HG03139 (cell line): Measurements from ENCODE around the gene SMARCD1.
"Not testable (repeated sequence)": the region's sequence is repeated elsewhere in the genome, so short reads cannot be mapped to it uniquely, and the experiment has no call there.

ENCODE experiments used
- ATAC-seq: cut with Tn5 transposase; IDR thresholded peaks from one replicate; pipeline ENCODE4 v1.9.1; 2021; ENCODE audit not compliant: unreplicated experiment

Gene SMARCD1

GRCh38 chr12:50127546-50127945 lies 42.4 kb downstream of the SMARCD1 start:
- no peak for ATAC-seq

- ATAC-seq, result no peak
Observed at GRCh38 chr12:50129290-50129689, 44.1 kb downstream of the SMARCD1 start.

GRCh38 chr12:50132505-50133135 lies 47.5 kb downstream of the SMARCD1 start:
- ATAC-seq, result no peak

GRCh38 chr12:50142993-50143392 lies 57.9 kb downstream of the SMARCD1 start:
- ATAC-seq, result no peak

- ATAC-seq, result no peak
Observed at GRCh38 chr12:50145439-50145838, 60.3 kb downstream of the SMARCD1 start.

GRCh38 chr12:50147281-50147680 lies 62.1 kb downstream of the SMARCD1 start:
- ATAC-seq, result no peak

GRCh38 chr12:50148011-50148410 lies 62.9 kb downstream of the SMARCD1 start:
- ATAC-seq, result not testable (repeated sequence)

- ATAC-seq, result no peak
Observed at GRCh38 chr12:50149311-50149710, 64.2 kb downstream of the SMARCD1 start.
